Measurements from ENCODE around the gene DCD.
"Not testable (repeated sequence)": the region's sequence is repeated elsewhere in the genome, so short reads cannot be mapped to it uniquely, and the experiment has no call there.

Gene DCD

GRCh38 chr12:54657105-54657607 lies 9.0 kb upstream of the DCD start:
- DNase-seq (ENCODE audit: insufficient read length, low spot score): no peak
- FAIRE-seq: no peak

GRCh38 chr12:54654926-54655325 lies 6.8 kb upstream of the DCD start:
- FAIRE-seq (no peak), DNase-seq (ENCODE audit: insufficient read length, low spot score) (no peak)

DNA sequence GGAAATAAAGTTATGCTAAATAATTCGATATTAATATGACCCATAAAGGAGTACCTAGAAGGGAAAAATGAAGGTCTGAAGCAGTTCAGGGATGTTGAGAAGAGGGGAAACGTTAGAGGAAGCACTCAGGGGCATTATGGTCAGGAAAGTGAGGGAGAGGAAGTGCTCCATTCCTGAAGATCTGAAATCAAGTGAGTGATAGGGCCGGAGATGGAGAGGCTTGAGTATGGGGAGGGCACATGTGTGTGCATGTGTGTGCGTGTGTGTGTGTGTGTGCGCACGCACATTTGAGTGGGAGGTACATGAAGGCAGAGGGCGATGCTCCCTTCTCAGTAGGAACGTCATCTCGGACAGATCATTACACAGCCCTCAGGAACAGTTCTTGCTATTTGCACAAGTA lies 4.9 kb upstream of the DCD start:
- FAIRE-seq (no peak), DNase-seq (ENCODE audit: insufficient read length, low spot score) (no peak)

- FAIRE-seq (no peak), DNase-seq (ENCODE audit: insufficient read length, low spot score) (no peak)
These were observed 2.7 kb upstream of the DCD start for GRCh38 chr12:54650889-54651288.

GRCh38 chr12:54650409-54650808 lies 2.2 kb upstream of the DCD start:
- no peak for FAIRE-seq
- no peak for DNase-seq (ENCODE audit: insufficient read length, low spot score)

- DNase-seq (ENCODE audit: insufficient read length, low spot score) (no peak), FAIRE-seq (no peak)
These were observed 1.7 kb upstream of the DCD start for GRCh38 chr12:54649825-54650224.

DNA sequence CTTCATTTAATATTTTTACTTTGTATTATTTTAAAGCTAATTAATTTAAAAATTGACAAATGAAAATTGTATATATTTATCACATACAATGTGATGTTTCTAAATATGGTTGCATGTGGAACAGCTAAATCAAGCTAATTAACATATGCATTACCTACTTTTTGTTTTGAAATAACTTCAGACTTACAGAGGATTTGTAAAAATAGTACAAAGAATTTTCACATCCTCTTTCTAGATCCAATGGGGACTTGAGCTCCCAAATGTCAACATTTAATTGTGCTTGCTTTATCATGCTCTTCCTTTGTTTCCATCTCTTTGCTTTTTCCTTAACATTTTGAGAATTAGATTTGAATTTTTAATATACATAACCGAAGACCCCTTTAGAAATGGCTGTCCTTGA lies 6.6 kb downstream of the DCD start:
- DNase-seq (ENCODE audit: insufficient read length, low spot score): no peak
- no peak for FAIRE-seq

DNA sequence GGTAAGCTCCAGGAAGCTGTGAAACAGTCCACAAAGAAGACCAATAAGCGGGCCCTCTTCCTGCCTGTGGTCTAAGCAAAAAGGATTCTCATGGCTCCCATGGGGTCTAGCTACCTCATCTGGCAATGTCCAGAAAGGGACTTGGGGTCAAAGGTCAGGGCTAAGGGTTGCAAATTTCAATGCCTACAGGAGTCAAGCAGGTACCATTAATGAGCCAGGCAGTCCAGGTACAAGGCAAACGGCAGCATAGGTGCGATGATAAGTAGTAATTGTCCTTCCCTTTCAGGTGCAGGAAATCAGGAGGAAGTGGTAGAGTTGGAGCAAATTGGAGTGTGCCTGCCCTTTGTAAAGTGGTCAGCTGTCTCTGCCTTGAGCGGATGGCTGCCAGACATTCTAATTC lies 7.1 kb downstream of the DCD start:
- no peak for FAIRE-seq
- no peak for DNase-seq (ENCODE audit: insufficient read length, low spot score)

DNA sequence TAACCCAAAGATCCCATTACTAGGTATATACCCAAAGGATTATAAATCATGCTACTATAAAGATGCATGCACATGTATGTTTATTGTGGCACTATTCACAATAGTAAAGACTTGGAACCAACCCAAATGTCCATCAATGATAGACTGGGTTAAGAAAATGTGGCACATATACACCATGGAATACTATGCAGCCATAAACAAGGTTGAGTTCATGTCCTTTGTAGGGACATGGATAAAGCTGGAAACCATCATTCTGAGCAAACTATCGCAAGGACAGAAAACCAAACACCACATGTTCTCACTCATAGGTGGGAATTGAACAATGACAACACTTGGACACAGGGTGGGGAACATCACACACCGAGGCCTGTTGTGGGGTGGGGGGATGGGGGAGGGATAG lies 9.1 kb downstream of the DCD start:
- not testable (repeated sequence) for DNase-seq (ENCODE audit: insufficient read length, low spot score); FAIRE-seq

GRCh38 chr12:54634795-54635194 lies 13.4 kb downstream of the DCD start, which contains the start of gene LACRT:
Gene LACRT (minus strand): TSS chr12:54634895. CDS start chr12:54634841, 54 bp downstream.
- FAIRE-seq (no peak), DNase-seq (ENCODE audit: insufficient read length, low spot score) (no peak)

DNA sequence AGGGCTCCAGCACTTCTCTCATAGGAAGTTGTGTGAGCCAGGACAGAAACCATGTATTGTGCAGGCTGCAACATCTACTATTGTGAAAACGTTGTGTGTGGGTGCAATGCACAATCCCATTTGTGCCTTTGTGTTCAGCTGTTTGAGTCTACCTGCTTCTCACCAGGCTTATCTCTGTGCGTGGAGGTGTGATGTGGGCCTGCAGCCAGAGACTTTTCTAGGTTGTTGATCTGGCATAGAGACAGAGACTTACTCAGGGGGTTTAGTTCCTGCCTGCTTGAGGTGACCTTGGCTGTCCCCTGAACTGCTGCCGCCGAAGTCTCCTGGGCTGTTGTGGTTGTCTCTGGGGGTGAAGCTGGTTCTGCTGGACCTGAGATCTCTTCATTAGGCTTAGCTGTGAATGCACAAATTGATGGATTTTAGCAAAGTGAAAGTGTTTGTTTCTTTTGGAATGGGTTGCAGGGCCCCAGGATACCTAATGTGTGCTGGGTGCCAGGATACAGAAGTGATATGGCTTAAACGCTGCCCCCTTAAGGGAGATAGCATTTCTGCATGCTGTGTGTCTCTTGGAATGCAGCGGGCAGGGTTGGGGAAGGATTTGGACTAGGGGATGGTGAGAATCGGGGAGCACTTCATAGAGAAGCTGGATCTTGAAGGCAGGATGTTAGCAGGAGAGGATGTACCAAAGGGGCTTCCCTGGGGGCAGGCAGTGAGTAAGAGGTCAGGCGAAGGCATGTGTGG lies 16.0 kb downstream of the DCD start:
- no peak for FAIRE-seq

GRCh38 chr12:54631551-54631950 lies 16.6 kb downstream of the DCD start:
- no peak for FAIRE-seq

More for the DNA sequence above, 16.0 kb downstream of the DCD start:
- no peak for DNase-seq (ENCODE audit: insufficient read length, low spot score)

GRCh38 chr12:54629925-54630324 lies 18.2 kb downstream of the DCD start:
- FAIRE-seq: no peak
- no peak for DNase-seq (ENCODE audit: insufficient read length, low spot score)

More at GRCh38 chr12:54631551-54631950, 16.6 kb downstream of the DCD start:
- DNase-seq (ENCODE audit: insufficient read length, low spot score): no peak

DNA sequence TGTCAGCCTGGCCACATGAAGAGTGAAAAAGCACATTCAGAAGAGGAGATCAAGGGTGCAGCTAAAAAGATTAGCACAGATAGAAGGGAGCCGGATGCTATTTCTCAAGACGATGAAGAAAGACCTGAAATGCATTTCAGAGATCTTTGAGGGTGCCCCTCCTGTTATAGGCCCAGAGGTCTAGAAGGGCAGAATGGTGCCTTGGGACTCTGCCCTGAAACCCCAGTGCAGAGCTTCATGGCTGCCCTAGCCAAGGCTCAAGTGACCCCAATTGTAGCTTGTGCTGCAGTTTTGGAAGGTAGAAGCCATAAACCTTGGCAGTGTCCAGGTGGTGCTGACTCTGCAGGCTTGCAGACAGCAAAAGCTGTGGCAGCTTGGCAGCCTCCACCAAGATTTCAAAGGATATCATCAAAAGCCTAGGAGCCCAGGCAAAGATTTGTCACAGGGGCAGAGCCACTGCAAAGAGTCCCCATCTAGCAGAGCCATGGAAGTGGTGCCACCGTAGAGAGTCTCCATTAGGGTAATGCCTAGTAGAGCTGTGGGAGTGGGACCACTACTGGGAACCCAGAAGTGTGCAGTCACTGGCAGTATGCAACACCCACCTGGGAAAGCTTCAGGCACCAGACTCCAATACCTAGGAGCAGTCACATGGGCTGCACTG lies 19.8 kb downstream of the DCD start:
- FAIRE-seq (no peak), DNase-seq (ENCODE audit: insufficient read length, low spot score) (no peak)

GRCh38 chr12:54627304-54627703 lies 20.9 kb downstream of the DCD start:
- DNase-seq (ENCODE audit: insufficient read length, low spot score) (no peak), FAIRE-seq (no peak)

GRCh38 chr12:54625598-54625997 lies 22.6 kb downstream of the DCD start:
- no peak for FAIRE-seq
- no peak for DNase-seq (ENCODE audit: insufficient read length, low spot score)

DNA sequence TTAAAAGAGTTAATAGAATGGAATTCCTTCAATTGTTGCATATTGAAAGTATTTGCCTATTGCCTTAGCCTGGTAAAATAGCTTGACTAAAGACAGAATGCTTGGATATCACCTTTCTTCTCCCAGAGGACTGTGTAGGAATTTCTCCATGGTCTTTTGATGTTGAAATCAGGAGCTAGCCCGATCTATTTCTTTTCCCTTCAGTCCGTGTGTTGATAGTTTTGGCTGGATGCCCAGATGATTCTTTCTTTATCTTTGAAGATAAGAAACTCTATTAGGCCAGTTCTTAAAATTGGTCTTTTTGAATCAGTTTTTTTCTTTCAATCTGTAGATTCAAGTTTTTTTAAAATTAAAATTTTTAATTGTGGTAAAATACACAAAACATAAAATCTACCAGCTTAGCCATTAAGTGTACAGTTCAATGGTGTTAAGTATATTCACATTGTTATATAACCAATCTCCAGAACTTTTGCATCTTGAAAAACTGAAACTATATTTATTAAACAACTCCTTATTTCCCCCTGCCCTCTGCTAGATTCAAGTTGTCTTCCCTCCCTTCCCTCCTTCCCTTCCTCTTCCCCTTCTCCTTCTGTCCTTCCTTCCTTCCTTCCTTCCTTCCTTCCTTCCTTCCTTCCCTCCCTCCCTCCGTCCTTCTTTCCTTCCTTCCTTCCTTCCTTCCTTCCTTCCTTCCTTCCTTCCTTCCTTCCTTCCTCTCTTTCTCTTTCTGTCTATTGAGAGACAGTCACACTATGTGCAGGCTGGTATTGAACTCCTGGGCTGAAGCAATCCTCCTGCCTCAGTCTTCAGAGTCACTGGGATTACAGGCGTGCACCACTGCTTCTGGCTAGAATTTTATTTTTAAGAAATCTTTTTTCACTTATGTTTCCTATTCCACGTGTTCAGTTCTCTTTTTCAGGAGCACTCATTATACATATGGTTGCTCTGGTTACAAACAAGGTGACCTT lies 23.6 kb downstream of the DCD start:
- FAIRE-seq (no peak), DNase-seq (ENCODE audit: insufficient read length, low spot score) (no peak)

DNA sequence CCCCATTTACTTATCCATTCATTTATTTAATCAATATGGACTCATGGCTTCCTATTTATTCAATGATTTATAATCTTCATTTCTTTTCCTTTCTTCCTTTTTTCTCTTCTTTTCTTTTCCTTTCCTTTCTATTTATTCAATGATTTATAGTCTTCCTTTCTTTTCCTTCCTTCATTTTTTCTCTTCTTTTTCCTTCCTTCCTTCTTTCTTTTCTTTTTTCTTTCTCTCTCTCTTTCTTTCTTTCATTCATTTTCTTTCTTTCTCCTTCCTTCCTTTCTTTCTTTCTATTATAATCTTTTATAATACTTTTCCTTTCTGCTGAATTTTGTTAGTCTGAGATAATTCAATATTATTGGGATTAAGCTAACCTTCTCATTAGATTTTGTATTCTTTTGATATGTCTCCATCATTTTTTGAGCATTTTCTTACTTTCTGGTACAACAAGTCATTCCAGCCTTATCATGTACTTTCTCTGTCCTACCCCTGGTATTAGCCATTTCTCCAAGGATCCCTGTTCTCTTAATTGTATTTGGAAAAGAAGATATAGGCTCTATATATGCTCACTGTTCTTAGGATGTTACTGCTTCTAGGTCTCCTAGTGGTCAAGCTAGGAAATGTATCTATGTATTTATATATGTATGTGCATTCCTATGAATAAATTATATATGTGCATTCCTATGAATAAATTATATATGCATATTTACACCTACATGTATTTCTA lies 25.5 kb downstream of the DCD start:
- FAIRE-seq (no peak), DNase-seq (ENCODE audit: insufficient read length, low spot score) (no peak)

DNA sequence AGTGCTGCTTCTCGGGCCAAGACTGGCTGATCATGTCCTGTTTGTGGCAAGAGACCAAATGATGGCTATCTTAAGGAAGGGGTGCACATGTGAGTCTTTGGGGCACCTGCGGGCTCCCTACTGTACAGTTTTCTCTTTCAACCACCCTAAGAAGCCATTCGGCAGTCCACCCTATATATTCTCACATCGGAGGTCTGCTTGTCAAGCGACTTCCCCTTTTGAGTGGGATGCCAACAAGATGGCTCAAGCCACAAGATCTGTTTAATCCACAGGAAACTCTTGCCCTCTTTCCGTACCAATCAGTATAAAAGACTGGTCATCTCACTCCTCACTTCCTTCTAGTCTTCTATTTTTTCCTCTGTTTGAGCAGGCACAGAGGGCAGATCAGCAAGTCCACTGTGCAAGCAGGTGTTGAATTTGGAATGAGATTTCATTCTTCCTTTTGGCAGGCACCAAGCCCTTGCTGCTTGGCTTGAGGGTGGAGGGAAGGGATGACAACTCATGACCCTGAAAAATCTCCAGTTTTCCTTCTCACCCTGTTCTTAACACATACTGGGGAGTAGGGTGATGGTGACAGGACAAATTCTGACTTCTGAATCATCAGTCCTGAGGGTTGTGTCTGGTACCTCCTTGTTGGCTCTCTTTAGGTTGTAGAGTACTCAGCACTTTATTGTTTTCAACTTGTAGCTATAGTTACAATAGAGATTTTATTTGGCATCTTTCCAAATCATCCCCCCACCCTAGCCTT lies 31.1 kb downstream of the DCD start:
- DNase-seq (ENCODE audit: insufficient read length, low spot score) (no peak), FAIRE-seq (no peak)

All from HTR-8/SVneo (cell line).